ENCODE results near the gene RBSN. TPM values are rescaled to one million over a fixed set of nuclear protein-coding genes. Genes with fewer than 3 reads are reported as not detected.

Gene RBSN
- total RNA-seq, 3 donors from 2014 or later = 16.5 to 36.8 (median 18.2) TPM

- H3K4me1 ChIP-seq (ENCODE audit: low read depth) = no peaks in the 10 kb centered on the region
- intact Hi-C loops (cut with DNase I, micrococcal nuclease) = no loop called here
- H3K4me3 ChIP-seq = no peak overlapping the region
- TF ChIP-seq CTCF (IDR thresholded peaks at IDR 0.05) = no peak
- ATAC-seq (no peak), DNase-seq (no peak)
- H3K9me3 ChIP-seq = no peaks in the 10 kb centered on the region
- H3K36me3 ChIP-seq (ENCODE audit: low read depth) = peaks cover 9% of the 10 kb centered on the region
Observed at GRCh38 chr3:15023719-15024118, 75.2 kb downstream of the RBSN start.

GRCh38 chr3:15023249-15023648, 75.7 kb downstream of the RBSN start:
- intact Hi-C loops (cut with DNase I, micrococcal nuclease) = no loop called here
- Histone ChIP-seq H3K36me3 (ENCODE audit: low read depth) (peaks cover 9% of the 10 kb centered on the region), H3K4me1 (ENCODE audit: low read depth) (no peaks in the 10 kb centered on the region), H3K4me3 (no peak overlapping the region), H3K9me3 (no peaks in the 10 kb centered on the region)
- no peak for ATAC-seq
- DNase-seq = no peak
- TF ChIP-seq CTCF (IDR thresholded peaks at IDR 0.05) = no peak

Other genes with a start within 250 kb of the RBSN start
- gene NR2C2, start 151.6 kb downstream of the RBSN start, total RNA-seq = 10 to 100 TPM; 37.6 to 56.6 (median 53.9) TPM
- gene MRPS25, start 33.8 kb downstream of the RBSN start, total RNA-seq = 10 to 100 TPM; 72.1 to 84.0 (median 78.7) TPM
- gene CAPN7, start 107.1 kb upstream of the RBSN start, total RNA-seq = 10 to 100 TPM; 26.8 to 56.5 (median 44.9) TPM
- gene SH3BP5, start 233.4 kb upstream of the RBSN start, total RNA-seq = 10 to 100 TPM in 2 of 3 donors, 1 to 10 TPM in 1; 5.9 to 20.8 (median 10.9) TPM

Measured in mucosa of descending colon (tissue), 3 donors.